Epithelial cell of prostate (primary cell): ENCODE data around the gene HACD3.
"Not testable (repeated sequence)": the region's sequence is repeated elsewhere in the genome, so short reads cannot be mapped to it uniquely, and the experiment has no call there.

Experiments
- DNase-seq: peaks from one replicate; pipeline ENCODE4 v3.0.0-alpha.2; 2011; ENCODE audit warnings: low read depth, low spot score
- H3K27ac ChIP-seq: fragments of 450-650 bp; 2 replicates; pipeline ENCODE4 v1.5.1; 2017; ENCODE audit warnings: mild to moderate bottlenecking

Gene HACD3

GRCh38 chr15:65587094-65587493 lies 56.8 kb downstream of the HACD3 start:
- DNase-seq = no peak
- no peak overlapping the region for H3K27ac ChIP-seq

- no peak for DNase-seq
- H3K27ac ChIP-seq = no peak overlapping the region
These were observed 65.7 kb downstream of the HACD3 start for GRCh38 chr15:65595960-65596359.

GRCh38 chr15:65598468-65598867 lies 68.2 kb downstream of the HACD3 start:
- no peak overlapping the region for H3K27ac ChIP-seq
- DNase-seq = no peak

GRCh38 chr15:65599677-65600076 lies 69.4 kb downstream of the HACD3 start:
- no peak overlapping the region for H3K27ac ChIP-seq

GRCh38 chr15:65603134-65603533 lies 72.9 kb downstream of the HACD3 start:
- no peak overlapping the region for H3K27ac ChIP-seq
- DNase-seq = no peak

More at GRCh38 chr15:65599677-65600076, 69.4 kb downstream of the HACD3 start:
- no peak for DNase-seq

GRCh38 chr15:65603559-65603958 lies 73.3 kb downstream of the HACD3 start:
- no peak for DNase-seq
- no peak overlapping the region for H3K27ac ChIP-seq

- peak within 1 kb of the TSS; percentile 89 for H3K27ac ChIP-seq
- peak; percentile 79 for DNase-seq
These were observed 80.8 kb downstream of the HACD3 start, which contains the start of gene INTS14 for GRCh38 chr15:65610871-65611718. TSS of gene INTS14 (minus strand) at chr15:65611131. CDS start at chr15:65607380, 3,751 bp downstream.

GRCh38 chr15:65611888-65612615 lies 81.8 kb downstream of the HACD3 start:
- peak overlapping the region; percentile 89 for H3K27ac ChIP-seq
- no peak for DNase-seq

GRCh38 chr15:65612616-65612946 lies 82.3 kb downstream of the HACD3 start:
- peak; percentile 10 for DNase-seq
- peak overlapping the region; percentile 89 for H3K27ac ChIP-seq

- H3K27ac ChIP-seq = no peak overlapping the region
- DNase-seq = no peak
These were observed 82.9 kb downstream of the HACD3 start for GRCh38 chr15:65612949-65613744.

GRCh38 chr15:65615887-65616286 lies 85.6 kb downstream of the HACD3 start:
- not testable (repeated sequence) for DNase-seq, H3K27ac ChIP-seq

GRCh38 chr15:65618560-65619109 lies 88.4 kb downstream of the HACD3 start:
- no peak overlapping the region for H3K27ac ChIP-seq
- DNase-seq = no peak

GRCh38 chr15:65619626-65620290 lies 89.5 kb downstream of the HACD3 start:
- no peak for DNase-seq
- no peak overlapping the region for H3K27ac ChIP-seq

- DNase-seq = no peak
These were observed 90.6 kb downstream of the HACD3 start for GRCh38 chr15:65620833-65621232.

GRCh38 chr15:65621638-65622037 lies 91.4 kb downstream of the HACD3 start, which contains the start of gene SLC24A1:
TSS of gene SLC24A1 (plus strand) at chr15:65621938. CDS start at chr15:65624081, 2,143 bp downstream.
- no peak for DNase-seq

More at GRCh38 chr15:65620833-65621232, 90.6 kb downstream of the HACD3 start:
- H3K27ac ChIP-seq = no peak overlapping the region

GRCh38 chr15:65623103-65623502 lies 92.8 kb downstream of the HACD3 start:
- H3K27ac ChIP-seq = no peak overlapping the region
- no peak for DNase-seq

More at GRCh38 chr15:65621638-65622037, 91.4 kb downstream of the HACD3 start, which contains the start of gene SLC24A1:
- H3K27ac ChIP-seq = no peak within 1 kb of the TSS

- H3K27ac ChIP-seq = no peak overlapping the region
- DNase-seq = no peak
These were observed 96.6 kb downstream of the HACD3 start for GRCh38 chr15:65626856-65627255.
